ENCODE data around the gene HDAC4.

The HDAC4 gene

DNA sequence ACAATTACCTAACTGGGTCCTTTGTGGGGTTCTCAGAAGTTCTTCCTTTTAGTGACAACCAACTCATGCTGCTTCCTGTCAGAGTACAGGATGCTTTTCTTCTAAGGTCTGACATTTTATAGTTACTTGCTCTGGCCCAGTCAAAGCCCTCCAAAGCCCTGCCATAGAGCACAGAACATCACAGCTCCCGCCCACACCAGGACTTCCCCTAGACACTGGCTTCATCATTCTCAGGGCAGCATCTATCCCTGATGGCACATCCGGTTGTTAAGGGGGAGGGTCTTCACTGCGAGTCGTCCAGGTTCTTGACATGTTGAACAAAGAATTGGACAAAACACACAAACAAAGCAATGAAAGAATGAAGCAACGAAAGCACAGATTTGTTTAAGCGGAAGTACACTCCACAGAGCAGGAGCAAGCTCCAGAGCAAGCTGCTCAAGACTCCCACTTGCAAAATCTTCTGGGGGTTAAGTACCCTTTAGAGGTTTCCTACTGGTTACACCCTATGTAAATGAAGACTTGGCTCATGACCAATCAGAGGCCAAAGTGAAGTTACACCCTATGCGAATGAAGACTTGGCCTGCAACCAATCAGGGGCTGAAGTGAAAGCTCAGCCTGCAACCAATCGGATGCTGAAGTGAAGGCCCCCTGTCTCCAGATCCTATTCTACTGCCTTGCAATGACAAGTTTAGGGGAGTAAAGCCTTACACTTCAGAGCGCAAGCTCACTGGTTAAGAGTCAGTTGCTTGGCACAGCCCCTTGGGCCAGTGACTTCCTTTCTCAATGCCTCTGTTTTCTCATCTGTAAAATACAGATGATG lies 79.0 kb downstream of the HDAC4 start:
- no peak for DNase-seq (ENCODE audit: low read depth)
- H3K4me3 ChIP-seq (ENCODE audit: control insufficient read depth, low read depth, low read length), result no peak overlapping the region
- TF ChIP-seq, protein P1, sequence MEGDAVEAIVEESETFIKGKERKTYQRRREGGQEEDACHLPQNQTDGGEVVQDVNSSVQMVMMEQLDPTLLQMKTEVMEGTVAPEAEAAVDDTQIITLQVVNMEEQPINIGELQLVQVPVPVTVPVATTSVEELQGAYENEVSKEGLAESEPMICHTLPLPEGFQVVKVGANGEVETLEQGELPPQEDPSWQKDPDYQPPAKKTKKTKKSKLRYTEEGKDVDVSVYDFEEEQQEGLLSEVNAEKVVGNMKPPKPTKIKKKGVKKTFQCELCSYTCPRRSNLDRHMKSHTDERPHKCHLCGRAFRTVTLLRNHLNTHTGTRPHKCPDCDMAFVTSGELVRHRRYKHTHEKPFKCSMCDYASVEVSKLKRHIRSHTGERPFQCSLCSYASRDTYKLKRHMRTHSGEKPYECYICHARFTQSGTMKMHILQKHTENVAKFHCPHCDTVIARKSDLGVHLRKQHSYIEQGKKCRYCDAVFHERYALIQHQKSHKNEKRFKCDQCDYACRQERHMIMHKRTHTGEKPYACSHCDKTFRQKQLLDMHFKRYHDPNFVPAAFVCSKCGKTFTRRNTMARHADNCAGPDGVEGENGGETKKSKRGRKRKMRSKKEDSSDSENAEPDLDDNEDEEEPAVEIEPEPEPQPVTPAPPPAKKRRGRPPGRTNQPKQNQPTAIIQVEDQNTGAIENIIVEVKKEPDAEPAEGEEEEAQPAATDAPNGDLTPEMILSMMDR (IDR thresholded peaks at IDR 0.05; ENCODE audit: control insufficient read depth, insufficient read depth, low read depth, low read length, missing control alignments), result no peak

DNA sequence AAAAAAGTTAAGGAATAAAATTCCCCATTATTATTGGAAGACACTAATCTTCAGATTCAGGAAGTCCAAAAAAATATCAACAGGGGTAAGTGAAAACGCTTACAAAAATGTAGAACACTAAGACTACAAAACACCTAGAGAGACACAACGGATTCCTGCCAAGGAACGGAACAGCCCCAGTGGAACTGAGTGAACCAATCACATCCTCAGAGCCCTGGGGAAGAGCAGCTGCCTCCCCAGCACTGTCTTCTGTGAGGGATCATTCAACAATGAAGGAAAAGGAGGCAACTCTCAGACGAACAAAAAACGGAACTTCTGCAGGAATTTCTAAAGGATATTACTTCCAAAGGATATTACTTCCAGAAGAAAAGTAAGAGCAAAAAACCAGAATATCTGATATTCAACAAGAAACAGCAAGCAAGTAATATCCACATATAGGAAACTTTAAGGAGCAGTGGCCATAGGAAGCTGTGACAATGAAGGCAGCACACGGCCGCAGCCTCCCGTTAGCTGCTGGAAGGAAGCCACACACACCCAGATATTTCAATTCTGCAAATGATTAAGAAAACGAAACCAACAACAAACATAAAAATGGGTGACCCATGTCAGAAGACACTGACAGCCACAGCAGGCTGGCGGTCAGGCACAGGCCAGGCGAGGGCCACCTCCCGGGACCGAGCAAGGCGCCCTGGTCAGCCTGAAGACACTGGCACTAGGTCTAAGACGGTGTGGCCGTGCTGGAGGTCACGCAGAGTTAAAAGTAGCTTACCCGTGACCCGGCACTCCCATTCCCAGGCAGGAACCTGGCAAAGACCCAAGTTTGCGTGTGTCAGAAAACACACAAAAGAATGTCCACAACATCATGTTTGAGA lies 81.8 kb downstream of the HDAC4 start:
- peak overlapping the region; percentile 36 for H3K4me3 ChIP-seq (ENCODE audit: control insufficient read depth, low read depth, low read length)

DNA sequence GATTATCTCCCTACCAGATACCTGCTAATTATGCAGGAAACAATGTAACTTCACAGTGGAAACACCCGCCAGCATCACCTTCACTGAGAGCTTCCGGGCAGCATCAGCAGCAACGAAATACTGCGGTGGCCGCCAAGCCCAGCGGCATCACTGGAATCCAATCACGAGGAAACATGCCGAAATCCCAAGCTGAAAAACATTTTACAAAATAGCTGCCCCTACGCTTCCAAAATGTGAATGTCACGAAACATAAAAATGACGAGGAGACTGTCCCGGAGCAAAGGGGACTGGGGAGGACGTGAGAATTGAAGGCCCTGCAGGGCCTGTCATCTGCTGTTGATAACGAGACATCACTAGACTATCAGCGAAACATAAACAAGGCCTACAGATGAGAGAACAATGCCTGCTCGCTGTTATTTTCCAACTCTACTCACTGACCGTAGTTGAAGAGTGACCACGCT lies 82.6 kb downstream of the HDAC4 start:
- no peak overlapping the region for H3K4me3 ChIP-seq (ENCODE audit: control insufficient read depth, low read depth, low read length)
- TF ChIP-seq, protein P1 (IDR thresholded peaks at IDR 0.05; ENCODE audit: control insufficient read depth, insufficient read depth, low read depth, low read length, missing control alignments), result no peak
- no peak for DNase-seq (ENCODE audit: low read depth)

More for the DNA sequence above, 81.8 kb downstream of the HDAC4 start:
- TF ChIP-seq, protein P1 (IDR thresholded peaks at IDR 0.05; ENCODE audit: control insufficient read depth, insufficient read depth, low read depth, low read length, missing control alignments), result no peak
- DNase-seq (ENCODE audit: low read depth), result no peak

DNA sequence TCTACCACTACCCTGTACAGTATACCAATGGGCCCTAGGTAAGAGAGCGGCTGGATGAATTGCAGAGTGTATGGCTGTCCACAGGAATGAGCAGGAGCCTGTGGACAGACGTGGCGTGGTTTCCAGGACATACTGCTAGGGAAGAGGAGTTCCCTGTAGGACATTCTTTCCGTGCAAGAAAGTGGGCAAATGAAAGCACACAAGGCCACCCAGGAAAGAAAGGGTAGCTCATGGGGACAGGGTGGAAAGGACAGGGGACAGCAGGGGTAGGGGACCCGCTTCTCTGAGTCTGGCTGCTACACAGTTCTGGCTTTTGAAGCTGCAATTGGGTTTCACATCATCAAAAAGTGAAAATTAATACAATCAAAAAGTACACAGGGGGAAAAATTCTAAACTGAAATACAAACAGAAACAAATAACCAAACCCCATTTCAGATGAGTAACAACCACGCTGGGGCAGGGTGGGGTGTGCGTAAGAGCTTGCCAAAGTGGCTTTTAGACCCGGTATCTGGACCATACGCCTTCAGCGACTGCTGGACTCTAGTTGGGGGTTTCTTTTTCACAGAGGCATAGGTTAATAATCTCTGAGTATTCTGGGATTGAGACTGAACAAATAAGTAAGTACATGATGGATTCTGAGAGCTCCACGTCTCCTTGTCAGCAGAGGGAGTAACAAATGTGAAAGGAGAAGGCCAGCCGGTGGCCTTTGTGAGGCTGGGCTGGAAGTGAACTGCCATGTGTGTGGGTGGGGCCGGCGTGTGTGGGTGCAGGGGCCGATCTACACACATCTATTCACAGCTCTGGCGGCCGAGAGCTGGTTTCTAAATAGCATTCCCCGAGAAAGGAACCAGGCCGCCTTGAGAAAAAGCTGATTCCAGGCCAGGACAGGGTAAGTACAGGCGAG lies 84.0 kb downstream of the HDAC4 start:
- no peak for DNase-seq (ENCODE audit: low read depth)
- H3K4me3 ChIP-seq (ENCODE audit: control insufficient read depth, low read depth, low read length), result no peak overlapping the region; the same call in 1 of the 2 replicates
- TF ChIP-seq, protein P1 (IDR thresholded peaks at IDR 0.05; ENCODE audit: control insufficient read depth, insufficient read depth, low read depth, low read length, missing control alignments), result no peak

DNA sequence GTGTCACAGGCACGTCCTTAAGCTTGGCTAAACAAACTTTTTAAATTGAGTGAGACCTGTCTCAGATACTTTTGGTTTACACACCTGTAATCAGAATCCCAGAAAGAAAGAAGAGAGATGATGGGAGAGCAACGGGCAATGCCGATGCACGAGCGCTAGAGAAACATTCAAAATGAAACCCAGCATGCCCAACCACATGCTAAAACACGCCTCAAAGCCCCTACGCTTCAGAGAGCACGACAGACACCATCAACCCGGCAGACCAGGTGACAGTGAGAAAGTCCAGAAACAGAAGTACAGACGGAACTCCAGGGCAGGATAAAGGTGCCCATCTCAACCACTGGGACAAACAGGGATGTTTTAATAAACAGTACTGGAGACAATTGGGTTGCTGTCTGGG lies 85.5 kb downstream of the HDAC4 start:
- TF ChIP-seq, protein P1 (IDR thresholded peaks at IDR 0.05; ENCODE audit: control insufficient read depth, insufficient read depth, low read depth, low read length, missing control alignments), result no peak
- no peak for DNase-seq (ENCODE audit: low read depth)
- no peak overlapping the region for H3K4me3 ChIP-seq (ENCODE audit: control insufficient read depth, low read depth, low read length)

DNA sequence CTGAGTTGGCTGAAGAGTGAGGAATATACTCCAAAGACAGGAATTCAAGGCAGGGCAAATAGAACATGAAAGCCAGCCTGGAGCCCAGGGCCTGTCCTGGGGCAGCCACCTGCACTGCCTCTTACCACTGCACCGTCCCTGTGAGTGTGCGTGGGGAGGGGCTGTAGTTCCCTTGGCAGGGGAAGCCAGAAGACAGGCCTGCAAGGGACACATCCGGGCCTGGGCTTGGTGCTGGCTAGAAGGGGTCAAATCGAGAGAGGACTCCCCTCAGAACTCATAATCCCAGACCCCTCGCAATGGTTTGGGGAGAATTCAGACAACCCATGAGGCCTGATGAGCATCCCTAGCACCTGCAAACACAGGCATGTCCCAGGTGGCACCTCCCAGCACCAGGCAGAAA lies 87.0 kb downstream of the HDAC4 start:
- TF ChIP-seq, protein P1 (IDR thresholded peaks at IDR 0.05; ENCODE audit: control insufficient read depth, insufficient read depth, low read depth, low read length, missing control alignments), result no peak
- H3K4me3 ChIP-seq (ENCODE audit: control insufficient read depth, low read depth, low read length), result no peak overlapping the region
- DNase-seq (ENCODE audit: low read depth), result no peak

Data from AG09309 (cell line).